HG03575 (cell line): ENCODE results near the gene CNOT11.

ENCODE experiments used
- ATAC-seq: cut with Tn5 transposase; IDR thresholded peaks from one replicate; pipeline ENCODE4 v1.9.1; 2021; ENCODE audit not compliant: unreplicated experiment, insufficient number of reproducible peaks, low FRiP score; ENCODE audit errors: extremely low read depth

Gene CNOT11

GRCh38 chr2:101270700-101271259, 18.1 kb downstream of the CNOT11 start:
- ATAC-seq, result no peak

GRCh38 chr2:101272045-101272784, 19.5 kb downstream of the CNOT11 start:
- ATAC-seq, result peak; percentile 86

- no peak for ATAC-seq
Measured at GRCh38 chr2:101273056-101273455, 20.4 kb downstream of the CNOT11 start.

- no peak for ATAC-seq
Measured at GRCh38 chr2:101274142-101274541, 21.5 kb downstream of the CNOT11 start.

GRCh38 chr2:101277111-101277510, 24.4 kb downstream of the CNOT11 start:
- no peak for ATAC-seq

GRCh38 chr2:101278925-101279324, 26.2 kb downstream of the CNOT11 start:
- ATAC-seq, result no peak

GRCh38 chr2:101281482-101281881, 28.8 kb downstream of the CNOT11 start:
- ATAC-seq, result no peak

GRCh38 chr2:101282980-101283379, 30.3 kb downstream of the CNOT11 start:
- ATAC-seq, result no peak

GRCh38 chr2:101286684-101287083, 34.0 kb downstream of the CNOT11 start:
- ATAC-seq, result no peak

- no peak for ATAC-seq
Measured at GRCh38 chr2:101287303-101287702, 34.6 kb downstream of the CNOT11 start.

GRCh38 chr2:101290711-101291110, 38.0 kb downstream of the CNOT11 start:
- ATAC-seq, result no peak

- ATAC-seq, result no peak
Measured at GRCh38 chr2:101291973-101292372, 39.3 kb downstream of the CNOT11 start.

- ATAC-seq, result no peak
Measured at GRCh38 chr2:101293544-101293943, 40.9 kb downstream of the CNOT11 start.

GRCh38 chr2:101294861-101295260, 42.2 kb downstream of the CNOT11 start:
- no peak for ATAC-seq

GRCh38 chr2:101295895-101296294, 43.2 kb downstream of the CNOT11 start:
- no peak for ATAC-seq

- ATAC-seq, result no peak
Measured at GRCh38 chr2:101296371-101296770, 43.7 kb downstream of the CNOT11 start.

- ATAC-seq, result no peak
Measured at GRCh38 chr2:101297383-101297782, 44.7 kb downstream of the CNOT11 start.

GRCh38 chr2:101299604-101300003, 46.9 kb downstream of the CNOT11 start:
- no peak for ATAC-seq

- ATAC-seq, result no peak
Measured at GRCh38 chr2:101300164-101300563, 47.5 kb downstream of the CNOT11 start.

GRCh38 chr2:101300836-101301235, 48.1 kb downstream of the CNOT11 start:
- no peak for ATAC-seq

- ATAC-seq, result no peak
Measured at GRCh38 chr2:101302016-101302415, 49.3 kb downstream of the CNOT11 start.
